ENCODE results near the gene GIMD1. TPM values are rescaled to one million over a fixed set of nuclear protein-coding genes. Genes with fewer than 3 reads are reported as not detected.
A peak's percentile ranks its signal among the peaks of the same experiment; 100 is the strongest.
"Not testable (repeated sequence)": the region's sequence is repeated elsewhere in the genome, so short reads cannot be mapped to it uniquely, and the experiment has no call there.

Gene GIMD1
- 0.09 TPM for polyA plus RNA-seq (ENCODE audit: insufficient read length)

DNA sequence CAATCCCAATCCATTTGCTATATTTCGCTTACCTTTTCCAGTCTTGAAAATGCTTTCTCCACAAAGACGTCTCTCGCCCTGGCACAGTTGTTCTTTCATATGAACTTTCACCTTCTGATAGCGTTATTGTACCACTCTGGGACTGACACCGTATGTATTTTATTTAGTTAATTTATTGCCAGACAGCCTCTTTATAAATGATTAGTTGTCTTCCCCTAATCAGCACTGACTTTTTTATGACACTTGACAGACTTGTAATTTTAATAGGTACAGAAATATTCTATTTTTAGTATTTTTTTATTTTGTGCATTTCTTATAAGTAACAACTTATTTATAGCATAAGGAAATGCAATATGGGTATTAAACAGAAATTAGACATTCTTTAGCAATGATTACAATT, at the start of gene GIMD1:
Gene GIMD1, minus strand, starts transcription at position 101 of the 400 bp plus-strand sequence. CDS start 1,343 bp downstream, outside the sequence.
- DNase-seq (ENCODE audit: low read depth), result no peak

DNA sequence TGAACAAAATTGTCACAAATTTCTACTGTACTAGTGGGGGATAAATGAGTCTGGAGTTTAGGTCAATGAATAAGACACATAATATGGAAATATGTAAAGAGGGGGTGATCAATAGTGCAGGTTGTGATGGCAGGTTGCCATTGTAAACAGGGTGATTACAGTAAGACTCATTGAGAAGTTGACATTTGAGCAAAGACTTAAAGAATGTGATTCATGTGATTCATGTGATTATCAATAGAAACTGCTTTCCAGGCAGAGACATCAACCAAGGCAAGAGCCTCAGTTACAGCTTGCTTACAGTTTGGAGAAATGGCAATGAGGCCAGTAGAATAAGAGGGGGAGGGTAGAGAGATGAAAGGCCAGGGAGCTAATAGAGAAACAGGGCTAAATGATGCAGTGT, 45.8 kb upstream of the GIMD1 start:
- no peak for DNase-seq (ENCODE audit: low read depth)

GRCh38 chr4:106409901-106410889, 41.6 kb upstream of the GIMD1 start:
- DNase-seq (ENCODE audit: low read depth), result no peak

- DNase-seq (ENCODE audit: low read depth), result not testable (repeated sequence)
Measured at GRCh38 chr4:106408004-106408403, 39.4 kb upstream of the GIMD1 start.

GRCh38 chr4:106401157-106401556, 32.6 kb upstream of the GIMD1 start:
- DNase-seq (ENCODE audit: low read depth), result no peak

- not testable (repeated sequence) for DNase-seq (ENCODE audit: low read depth)
Measured at GRCh38 chr4:106398898-106399297, 30.3 kb upstream of the GIMD1 start.

GRCh38 chr4:106395582-106395981, 27.0 kb upstream of the GIMD1 start:
- no peak for DNase-seq (ENCODE audit: low read depth)

GRCh38 chr4:106385853-106386393, 17.3 kb upstream of the GIMD1 start:
- no peak for DNase-seq (ENCODE audit: low read depth)

GRCh38 chr4:106384878-106385277, 16.3 kb upstream of the GIMD1 start:
- DNase-seq (ENCODE audit: low read depth), result no peak

- DNase-seq (ENCODE audit: low read depth), result no peak
Measured at GRCh38 chr4:106380179-106380578, 11.6 kb upstream of the GIMD1 start.

- DNase-seq (ENCODE audit: low read depth), result no peak
Measured at GRCh38 chr4:106373026-106373425, 4.4 kb upstream of the GIMD1 start.

DNA sequence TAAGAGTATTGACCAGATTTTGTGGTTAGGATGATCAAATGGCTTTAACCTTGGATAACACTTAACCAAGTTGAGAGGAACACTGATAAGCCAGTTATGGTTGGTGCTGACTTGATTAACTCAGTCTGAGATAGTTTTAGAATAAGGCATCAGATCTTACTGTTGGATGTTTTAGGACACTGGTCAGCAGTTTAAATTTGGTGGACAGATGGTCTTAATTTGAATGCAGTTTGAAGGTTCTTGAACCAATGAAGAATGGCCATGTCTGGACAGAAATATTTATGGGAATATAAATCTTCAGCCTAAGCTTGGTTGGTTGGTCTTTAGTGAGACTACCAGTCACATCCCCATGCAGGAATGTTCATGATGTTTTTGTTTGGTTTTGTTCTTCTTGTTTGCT, 2.6 kb upstream of the GIMD1 start:
- no peak for DNase-seq (ENCODE audit: low read depth)

- no peak for DNase-seq (ENCODE audit: low read depth)
Measured at GRCh38 chr4:106370214-106370613, 1.6 kb upstream of the GIMD1 start.

DNA sequence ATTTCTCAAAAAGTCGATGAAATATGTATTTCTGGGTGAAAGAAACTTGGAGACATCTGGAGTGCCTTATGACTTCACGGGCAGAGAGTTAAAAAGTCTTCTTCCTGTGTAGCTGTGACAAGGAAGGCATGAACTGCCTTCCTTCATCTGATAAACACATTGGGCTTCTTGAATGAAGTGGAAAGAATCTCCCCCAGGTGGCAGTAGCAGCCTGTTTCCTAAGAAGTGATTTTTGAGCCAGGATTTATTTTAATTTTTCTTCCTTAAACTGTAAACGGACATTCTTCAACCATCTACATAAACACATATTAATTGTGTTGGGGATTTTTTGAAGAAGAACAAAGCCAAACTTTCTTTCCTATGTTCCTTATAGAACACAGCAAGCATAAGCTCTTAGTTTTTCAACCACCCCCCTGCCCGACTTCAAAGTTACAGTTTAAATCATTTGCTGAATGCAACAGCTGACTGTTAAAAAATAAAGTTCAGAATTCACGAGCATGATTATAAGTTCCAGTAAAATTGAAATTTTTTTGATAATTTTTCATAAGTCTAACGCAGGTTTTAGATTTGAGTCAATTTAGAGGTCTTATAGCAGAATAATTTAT, 980 bp upstream of the GIMD1 start:
- DNase-seq (ENCODE audit: low read depth), result peak; percentile 69

GRCh38 chr4:106367072-106367471, 1.5 kb downstream of the GIMD1 start:
- DNase-seq (ENCODE audit: low read depth), result no peak

DNA sequence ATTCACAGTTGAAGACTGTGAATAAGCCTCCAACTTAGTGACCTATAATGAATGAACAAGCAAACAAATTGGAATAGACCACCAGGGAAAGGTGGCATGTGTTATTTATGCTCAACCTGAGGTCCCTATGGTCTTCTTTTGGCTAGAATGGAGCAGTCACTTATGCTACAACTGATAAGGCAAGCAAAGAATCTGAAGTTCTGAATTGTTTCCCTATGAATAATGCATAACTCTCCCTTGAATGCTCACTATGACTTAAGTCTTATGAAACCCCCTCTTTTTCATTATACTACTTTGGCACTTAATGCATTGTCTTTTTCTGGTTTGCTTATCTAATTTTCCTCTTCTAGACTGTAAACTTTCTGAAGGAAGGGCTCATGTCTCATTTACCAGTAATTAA, 2.6 kb downstream of the GIMD1 start:
- no peak for DNase-seq (ENCODE audit: low read depth)

GRCh38 chr4:106365613-106366012, 3.0 kb downstream of the GIMD1 start:
- peak; percentile 59 for DNase-seq (ENCODE audit: low read depth)

GRCh38 chr4:106364282-106364681, 4.3 kb downstream of the GIMD1 start:
- DNase-seq (ENCODE audit: low read depth), result no peak

GRCh38 chr4:106362086-106362825, 6.3 kb downstream of the GIMD1 start:
- DNase-seq (ENCODE audit: low read depth), result no peak

GRCh38 chr4:106358899-106359298, 9.7 kb downstream of the GIMD1 start:
- DNase-seq (ENCODE audit: low read depth), result no peak

- DNase-seq (ENCODE audit: low read depth), result no peak
Measured at GRCh38 chr4:106355193-106355592, 13.4 kb downstream of the GIMD1 start.

GRCh38 chr4:106353786-106354185, 14.8 kb downstream of the GIMD1 start:
- no peak for DNase-seq (ENCODE audit: low read depth)

Data from forelimb muscle (tissue), 1 donor.